H1 (cell line): Measurements from ENCODE around the gene GPRIN1. TPM values are rescaled to one million over a fixed set of nuclear protein-coding genes. Genes with fewer than 3 reads are reported as not detected.
A peak's percentile ranks its signal among the peaks of the same experiment; 100 is the strongest.

ENCODE experiments used
- CTCF ChIA-PET: fragments of 300-600 bp; sonication (Branson Sonifier 250); formaldehyde crosslinking; loops from one replicate; lab custom pipeline; 2021; ENCODE audit not compliant: partially characterized antibody; lab: Charles Lee
- POLR2A ChIA-PET: fragments of 300-600 bp; sonication (Branson Sonifier 250); formaldehyde crosslinking; loops from one replicate; lab custom pipeline; 2021; ENCODE audit warnings: inconsistent platforms; ENCODE audit not compliant: partially characterized antibody; lab: Charles Lee
- DNase-seq, 2 experiments: peaks; one replicate each; pipeline versions ENCODE4 v3.0.0 to v3.0.0-alpha.2; 2010 to 2022; ENCODE audit warnings: low spot score in 2 of 2, low read depth in 1 of 2, mixed read lengths in 1 of 2
- FAIRE-seq: peaks from 2 replicates; lab custom pipeline; 2011; peaks lifted over from hg19 to GRCh38; lab: Jason Lieb, UNC
- H2AFZ ChIP-seq: 2 replicates; pipeline ENCODE4 v1.8.1; 2012; ENCODE audit warnings: low read length, inconsistent platforms
- H2AK5ac ChIP-seq: 2 replicates; pipeline ENCODE4 v1.6.1; 2013; ENCODE audit warnings: low read depth, low read length
- H2BK120ac ChIP-seq: replicated peaks from 2 replicates; pipeline ENCODE3; 2013; ENCODE audit warnings: low read depth, low read length, inconsistent platforms
- H2BK12ac ChIP-seq: 2 replicates; pipeline ENCODE4 v1.6.1; 2013; ENCODE audit warnings: low read depth, low read length
- H2BK15ac ChIP-seq: 2 replicates; pipeline ENCODE4 v1.6.1; 2013; ENCODE audit warnings: low read length
- H2BK20ac ChIP-seq: 2 replicates; pipeline ENCODE4 v1.6.1; 2013; ENCODE audit warnings: low read length
- H2BK5ac ChIP-seq: 2 replicates; pipeline ENCODE4 v1.6.1; 2013; ENCODE audit warnings: low read depth, low read length
- H3K14ac ChIP-seq: 2 replicates; pipeline ENCODE4 v1.6.1; 2013; ENCODE audit warnings: inconsistent platforms; ENCODE audit not compliant: insufficient read length
- H3K18ac ChIP-seq: 2 replicates; pipeline ENCODE4 v1.6.1; 2013; ENCODE audit warnings: low read length; ENCODE audit errors: extremely low read depth
- H3K23ac ChIP-seq: 2 replicates; pipeline ENCODE4 v1.6.1; 2013; ENCODE audit warnings: inconsistent platforms; ENCODE audit not compliant: insufficient read length
- H3K23me2 ChIP-seq: 2 replicates; pipeline ENCODE4 v1.6.1; 2013; ENCODE audit warnings: low read depth, low read length
- H3K27ac ChIP-seq: 2 replicates; pipeline ENCODE4 v1.6.1; 2011; ENCODE audit warnings: low read depth, low read length, inconsistent platforms
- H3K27me3 ChIP-seq, 4 experiments: replicated peaks in 1 of 4; 1 replicate in 1 of 4; 2 replicates in 3 of 4; pipeline versions ENCODE4 v1.6.1 to v1.8.1; 2011 to 2013; ENCODE audit warnings: low read length in 3 of 4, mild to moderate bottlenecking in 3 of 4, inconsistent platforms in 2 of 4, mixed read lengths in 2 of 4, moderate library complexity in 1 of 4; ENCODE audit not compliant: control insufficient read depth in 3 of 4, insufficient read depth in 3 of 4; ENCODE audit errors: extremely low read depth in 1 of 4
- H3K36me3 ChIP-seq, 4 experiments: 2 replicates each; pipeline versions ENCODE4 v1.6.1 to v1.8.1; 2011 to 2013; ENCODE audit warnings: mild to moderate bottlenecking in 4 of 4, low read length in 3 of 4, moderate library complexity in 2 of 4, control low read depth in 1 of 4, inconsistent platforms in 1 of 4; ENCODE audit not compliant: insufficient read depth in 4 of 4, control insufficient read depth in 2 of 4
- H3K4ac ChIP-seq: replicated peaks from 2 replicates; pipeline ENCODE3; 2013; ENCODE audit warnings: low read length, low read depth, mixed read lengths, inconsistent platforms; ENCODE audit not compliant: insufficient read length
- H3K4me1 ChIP-seq, 4 experiments: replicated peaks in 1 of 4; 1 replicate in 1 of 4; 2 replicates in 3 of 4; pipeline versions ENCODE4 v1.6.1 to v1.8.1; 2011 to 2013; ENCODE audit warnings: low read length in 3 of 4, inconsistent platforms in 2 of 4, mixed read lengths in 1 of 4; ENCODE audit not compliant: insufficient read depth in 4 of 4, control insufficient read depth in 3 of 4
- H3K4me2 ChIP-seq, 2 experiments: 2 replicates each; pipeline versions ENCODE4 v1.6.1 to v1.8.1; 2011 to 2013; ENCODE audit warnings: low read depth in 2 of 2, low read length in 2 of 2, control low read depth in 1 of 2, inconsistent platforms in 1 of 2, mild to moderate bottlenecking in 1 of 2; ENCODE audit not compliant: insufficient read depth in 1 of 2
- H3K4me3 ChIP-seq, 4 experiments: fragments of 200-600, 300-600 bp in 1 of 4; sonication (generic), shearing (Covaris generic), sonication (Bioruptor Twin) in 1 of 4; 2 replicates each; pipeline versions ENCODE4 v1.5.1 to v1.8.1; 2011 to 2016; ENCODE audit warnings: low read length in 4 of 4, low read depth in 3 of 4, control low read depth in 2 of 4, inconsistent platforms in 2 of 4, mild to moderate bottlenecking in 2 of 4, mixed read lengths in 1 of 4, moderate library complexity in 1 of 4; ENCODE audit not compliant: insufficient read depth in 2 of 4; ENCODE audit errors: extremely low read depth in 1 of 4
- H3K56ac ChIP-seq: replicated peaks from 2 replicates; pipeline ENCODE3; 2013; ENCODE audit warnings: low read depth, mild to moderate bottlenecking, mixed read lengths, low read length, inconsistent platforms; ENCODE audit not compliant: insufficient read length
- H3K79me1 ChIP-seq: 2 replicates; pipeline ENCODE4 v1.6.1; 2013; ENCODE audit warnings: low read depth, low read length, control low read depth
- H3K79me2 ChIP-seq, 2 experiments: 2 replicates each; pipeline versions ENCODE4 v1.6.1 to v1.8.1; 2012 to 2013; ENCODE audit warnings: low read length in 2 of 2, mild to moderate bottlenecking in 2 of 2, inconsistent platforms in 1 of 2; ENCODE audit not compliant: insufficient read depth in 2 of 2, control insufficient read depth in 1 of 2
- H3K9ac ChIP-seq, 4 experiments: replicated peaks in 1 of 4; 1 replicate in 1 of 4; 2 replicates in 3 of 4; pipeline versions ENCODE4 v1.6.1 to v1.8.1; 2011 to 2013; ENCODE audit warnings: low read depth in 3 of 4, low read length in 3 of 4, control low read depth in 2 of 4, mild to moderate bottlenecking in 2 of 4, moderate library complexity in 2 of 4, inconsistent platforms in 1 of 4; ENCODE audit errors: extremely low read depth in 1 of 4
- H3K9me3 ChIP-seq, 2 experiments: 2 replicates each; pipeline versions ENCODE4 v1.6.1 to v1.8.1; 2012 to 2013; ENCODE audit warnings: mild to moderate bottlenecking in 2 of 2, moderate library complexity in 2 of 2, control low read depth in 1 of 2, inconsistent platforms in 1 of 2, low read depth in 1 of 2, low read length in 1 of 2, mixed read lengths in 1 of 2; ENCODE audit not compliant: insufficient read depth in 2 of 2
- H4K20me1 ChIP-seq, 2 experiments: replicated peaks in 1 of 2; 2 replicates each; pipeline versions ENCODE3 to v1.8.1; 2011 to 2013; ENCODE audit warnings: inconsistent platforms in 2 of 2, low read length in 2 of 2, mild to moderate bottlenecking in 1 of 2; ENCODE audit not compliant: insufficient read depth in 2 of 2, control insufficient read depth in 1 of 2
- H4K5ac ChIP-seq: 2 replicates; pipeline ENCODE4 v1.6.1; 2013; ENCODE audit warnings: low read length, low read depth, mixed read lengths, inconsistent platforms; ENCODE audit not compliant: insufficient read length
- H4K8ac ChIP-seq: 2 replicates; pipeline ENCODE4 v1.8.0; 2013; ENCODE audit warnings: mild to moderate bottlenecking, moderate library complexity, low read length, inconsistent platforms; ENCODE audit not compliant: insufficient read depth; ENCODE audit errors: extremely low read depth
- H4K91ac ChIP-seq: replicated peaks from 2 replicates; pipeline ENCODE3; 2013; ENCODE audit warnings: low read length, mixed read lengths, inconsistent platforms; ENCODE audit not compliant: insufficient read length
- BACH1 ChIP-seq: IDR thresholded peaks from 2 replicates; pipeline ENCODE4 v1.6.1; 2012; ENCODE audit warnings: low read length, improper control_type of control experiment
- EGR1 ChIP-seq: IDR thresholded peaks from 2 replicates; pipeline ENCODE4 v1.6.1; 2011; ENCODE audit warnings: low read depth, low read length, borderline replicate concordance
- HDAC2 ChIP-seq, 2 experiments: fragments of 300-600 bp in 1 of 2; sonication (generic) in 1 of 2; IDR thresholded peaks; 2 replicates each; pipeline ENCODE4 v1.6.1; 2011 to 2012; ENCODE audit warnings: low read depth in 2 of 2, low read length in 2 of 2, mild to moderate bottlenecking in 2 of 2, moderate library complexity in 2 of 2, borderline replicate concordance in 1 of 2, inconsistent platforms in 1 of 2
- MAX ChIP-seq: IDR thresholded peaks from 2 replicates; pipeline ENCODE4 v1.6.1; 2012; ENCODE audit warnings: inconsistent platforms
- POLR2AphosphoS5 ChIP-seq: IDR thresholded peaks from 2 replicates; pipeline ENCODE4 v1.6.1; 2011; ENCODE audit warnings: low read depth, low read length
- RFX5 ChIP-seq: IDR thresholded peaks from 2 replicates; pipeline ENCODE4 v1.6.1; 2011; ENCODE audit warnings: low read depth, low read length, improper control_type of control experiment, borderline replicate concordance
- RXRA ChIP-seq: IDR thresholded peaks from 2 replicates; pipeline ENCODE4 v1.6.1; 2011; ENCODE audit warnings: low read depth, mild to moderate bottlenecking, low read length, moderate library complexity; ENCODE audit not compliant: insufficient read depth
- SAP30 ChIP-seq: fragments of 300-600 bp; sonication (generic); IDR thresholded peaks from 2 replicates; pipeline ENCODE4 v1.7.1; 2012; ENCODE audit warnings: low read length, moderate library complexity, mild to moderate bottlenecking, inconsistent platforms; ENCODE audit not compliant: insufficient read depth, insufficient replicate concordance
- TAF1 ChIP-seq: IDR thresholded peaks from 2 replicates; pipeline ENCODE4 v1.6.1; 2011; ENCODE audit warnings: mild to moderate bottlenecking, low read depth, low read length
- TBP ChIP-seq: IDR thresholded peaks from 2 replicates; pipeline ENCODE4 v1.6.1; 2011; ENCODE audit warnings: low read depth, low read length, improper control_type of control experiment
- TCF12 ChIP-seq: IDR thresholded peaks from 2 replicates; pipeline ENCODE4 v1.6.1; 2011; ENCODE audit warnings: low read depth, mild to moderate bottlenecking, low read length
- ZNF274 ChIP-seq: IDR thresholded peaks from 2 replicates; pipeline ENCODE4 v1.7.0; 2012; ENCODE audit warnings: low read length, borderline replicate concordance; ENCODE audit errors: extremely low read depth
- WGBS, 2 experiments: shearing (Covaris generic) in 1 of 2; methylation state at CpG; one replicate each; pipeline versions ENCODE4 v1.1.6 to v1.1.7; 2013 to 2015; ENCODE audit warnings: low lambda C conversion rate in 2 of 2, mixed read lengths in 2 of 2, inconsistent platforms in 1 of 2, low coverage in 1 of 2, missing lambda C conversion rate in 1 of 2; ENCODE audit not compliant: insufficient replicate concordance in 2 of 2, insufficient coverage in 1 of 2, insufficient read length in 1 of 2; ENCODE audit errors: extremely low coverage in 1 of 2, missing lambda C conversion rate in 1 of 2; 5-methylcytosine and 5-hydroxymethylcytosine counted together
- polyA plus RNA-seq, 7 experiments: library from polyadenylated mRNA; depleted of rRNA in 3 of 7; stranded (reverse) in 5 of 7; unstranded in 2 of 7; fragments of >200 nt in 5 of 7; fragments of 200-250 nt in 2 of 7; gene quantifications; 1 replicate in 5 of 7; 2 replicates in 1 of 7; 4 replicates in 1 of 7; pipeline versions ENCODE4 v1.2.1 to v1.2.3, GENCODE V29; 2011 to 2013; ENCODE audit warnings: missing spikeins in 2 of 7, mixed read lengths in 2 of 7
- total RNA-seq: library from RNA; stranded (reverse); fragmentation: NEBNext Ultra II Directional; extraction: Animal tissue kit (Norgen Biotek cat#: 25700); gene quantifications from 2 replicates; pipeline ENCODE4 v1.2.1, GENCODE V29; 2021

Gene GPRIN1
- total and polyA plus RNA-seq, 2 of the 8 experiments (the other 6 are each of a cell fraction or from before 2014, with no cell fraction given), result 3.3 to 12.0 TPM

GRCh38 chr5:176643491-176644219, 33.7 kb upstream of the GPRIN1 start:
- no peak overlapping the region for H2BK20ac ChIP-seq
- H4K20me1 ChIP-seq, result peaks cover 2 to 3% of the 10 kb centered on the region in 2 experiments
- H3K79me1 ChIP-seq, result peaks cover 6% of the 10 kb centered on the region; the same call in 1 of the 2 replicates
- H3K27me3 ChIP-seq, result no peaks in the 10 kb centered on the region; a peak in 1 of 7 replicates
- no peak overlapping the region for H3K14ac ChIP-seq
- H3K36me3 ChIP-seq, result no peaks in the 10 kb centered on the region
- peak overlapping the region; percentile 84 for H4K91ac ChIP-seq
- H3K4me3 ChIP-seq, result no peak overlapping the region
- no peak overlapping the region for H2BK12ac ChIP-seq
- ChIA-PET CTCF (interaction anchor here (0.9 to 4.4 kb wide), 4 partner anchors 13 to 70 kb away, joined by 4 to 14 read pairs (median 4); partner anchors contain the start of genes EIF4E1B and SNCB), POLR2A (interaction anchor here (0.7 to 1.3 kb wide), 4 partner anchors 8 to 105 kb away, joined by 3 to 4 read pairs (median 3); no protein-coding TSS in a partner anchor)
- WGBS, 2 experiments, result 90% methylated on average over 9 of the region's 11 CpGs; no CpG with 5 or more reads in 1 of the 2 experiments
- no peak overlapping the region; the same call in 1 of the 2 replicates for H3K18ac ChIP-seq
- peaks cover 7% of the 10 kb centered on the region; the same call in 1 of the 2 replicates for H3K23me2 ChIP-seq
- H3K9ac ChIP-seq, result no peak overlapping the region
- no peak overlapping the region for H2BK120ac ChIP-seq
- no peak overlapping the region for H4K5ac ChIP-seq
- no peak for FAIRE-seq
- peaks cover 0 to 4% of the 10 kb centered on the region in 2 experiments; a peak in 1 of 4 replicates for H3K79me2 ChIP-seq
- no peak overlapping the region for H2AFZ ChIP-seq
- peak overlapping the region; percentile 18 to 45; a peak in 2 of 4 replicates for H3K4me2 ChIP-seq
- no peak overlapping the region for H3K27ac ChIP-seq
- H2BK15ac ChIP-seq, result no peak overlapping the region
- no peak overlapping the region for H3K4ac ChIP-seq
- peak overlapping the region; percentile 28; the same call in 1 of the 2 replicates for H4K8ac ChIP-seq
- no peak overlapping the region for H3K56ac ChIP-seq
- no peak overlapping the region for H2AK5ac ChIP-seq
- no peak for DNase-seq
- H3K9me3 ChIP-seq, result no peaks in the 10 kb centered on the region
- H3K23ac ChIP-seq, result no peak overlapping the region
- 0 out of 2 replicates have a peak overlapping the region, but pooled peaks have one; percentile 24 for H2BK5ac ChIP-seq
- peaks cover 0 to 33% (median 23%) of the 10 kb centered on the region in 4 experiments; a peak in 6 of 7 replicates for H3K4me1 ChIP-seq
- TF ChIP-seq POLR2AphosphoS5 (no peak), SAP30 (no peak), EGR1 (no peak), TCF12 (no peak), TAF1 (no peak), ZNF274 (no peak), HDAC2 (IDR thresholded peaks at IDR 0.05; ENCODE audit: borderline replicate concordance in 1 of 2, low read depth in 2 of 2, low read length in 2 of 2) (no peak), MAX (no peak), RXRA (no peak), BACH1 (no peak), TBP (no peak), RFX5 (no peak)
